ENCODE results near the gene PCNX4.

The PCNX4 gene

DNA sequence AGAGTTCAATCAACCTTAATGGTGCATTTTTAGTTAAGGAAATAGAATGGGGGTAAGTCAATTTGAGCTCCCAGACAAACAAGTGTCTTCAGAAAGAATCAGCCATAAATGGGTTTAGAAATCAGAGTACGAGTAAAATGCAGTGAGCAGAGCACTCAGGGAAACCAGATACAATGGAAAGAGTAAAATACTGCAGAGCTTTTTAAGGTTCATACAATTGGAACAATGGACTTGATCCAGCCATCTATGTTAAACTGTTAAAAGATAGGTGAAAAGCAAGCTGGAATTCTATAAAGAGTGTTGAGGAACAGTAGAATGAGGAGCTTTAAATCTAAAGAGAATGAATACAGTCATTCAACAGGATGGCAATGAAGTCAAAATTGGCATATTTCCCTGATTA lies 23.8 kb upstream of the PCNX4 start:
- no peaks in the 10 kb centered on the region for H3K36me3 ChIP-seq
- H3K27me3 ChIP-seq, result no peaks in the 10 kb centered on the region
- H3K4me3 ChIP-seq, result no peak overlapping the region
- intact Hi-C loops (cut with DNase I; ENCODE audit: low total_unique reads), result no loop called here
- DNase-seq, result no peak
- TF ChIP-seq, protein P1, sequence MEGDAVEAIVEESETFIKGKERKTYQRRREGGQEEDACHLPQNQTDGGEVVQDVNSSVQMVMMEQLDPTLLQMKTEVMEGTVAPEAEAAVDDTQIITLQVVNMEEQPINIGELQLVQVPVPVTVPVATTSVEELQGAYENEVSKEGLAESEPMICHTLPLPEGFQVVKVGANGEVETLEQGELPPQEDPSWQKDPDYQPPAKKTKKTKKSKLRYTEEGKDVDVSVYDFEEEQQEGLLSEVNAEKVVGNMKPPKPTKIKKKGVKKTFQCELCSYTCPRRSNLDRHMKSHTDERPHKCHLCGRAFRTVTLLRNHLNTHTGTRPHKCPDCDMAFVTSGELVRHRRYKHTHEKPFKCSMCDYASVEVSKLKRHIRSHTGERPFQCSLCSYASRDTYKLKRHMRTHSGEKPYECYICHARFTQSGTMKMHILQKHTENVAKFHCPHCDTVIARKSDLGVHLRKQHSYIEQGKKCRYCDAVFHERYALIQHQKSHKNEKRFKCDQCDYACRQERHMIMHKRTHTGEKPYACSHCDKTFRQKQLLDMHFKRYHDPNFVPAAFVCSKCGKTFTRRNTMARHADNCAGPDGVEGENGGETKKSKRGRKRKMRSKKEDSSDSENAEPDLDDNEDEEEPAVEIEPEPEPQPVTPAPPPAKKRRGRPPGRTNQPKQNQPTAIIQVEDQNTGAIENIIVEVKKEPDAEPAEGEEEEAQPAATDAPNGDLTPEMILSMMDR (IDR thresholded peaks at IDR 0.05), result no peak
- H3K27ac ChIP-seq, result no peak overlapping the region
- H3K4me1 ChIP-seq, result no peaks in the 10 kb centered on the region
- no peaks in the 10 kb centered on the region for H3K9me3 ChIP-seq

DNA sequence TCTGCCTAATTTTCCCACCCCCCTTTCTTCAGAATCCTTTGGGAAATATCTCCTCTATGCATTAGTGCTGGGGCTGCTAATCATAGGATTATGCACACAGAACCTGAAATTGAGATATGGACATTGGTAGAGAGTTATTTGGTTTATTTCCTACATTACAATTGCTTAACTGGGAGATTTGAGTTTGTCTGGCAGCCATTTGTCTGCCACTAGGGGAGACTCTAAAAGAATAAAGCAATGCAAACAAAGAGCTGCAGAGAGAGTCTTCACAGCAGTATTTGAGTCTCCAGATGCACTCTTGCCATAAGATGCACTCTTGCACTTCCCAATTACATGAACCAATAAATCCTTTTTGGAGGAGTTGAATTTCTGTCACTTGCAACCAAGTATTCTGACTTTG lies 12.0 kb upstream of the PCNX4 start:
- no peak overlapping the region for H3K27ac ChIP-seq
- intact Hi-C loops (cut with DNase I; ENCODE audit: low total_unique reads), result no loop called here
- no peaks in the 10 kb centered on the region for H3K27me3 ChIP-seq

DNA sequence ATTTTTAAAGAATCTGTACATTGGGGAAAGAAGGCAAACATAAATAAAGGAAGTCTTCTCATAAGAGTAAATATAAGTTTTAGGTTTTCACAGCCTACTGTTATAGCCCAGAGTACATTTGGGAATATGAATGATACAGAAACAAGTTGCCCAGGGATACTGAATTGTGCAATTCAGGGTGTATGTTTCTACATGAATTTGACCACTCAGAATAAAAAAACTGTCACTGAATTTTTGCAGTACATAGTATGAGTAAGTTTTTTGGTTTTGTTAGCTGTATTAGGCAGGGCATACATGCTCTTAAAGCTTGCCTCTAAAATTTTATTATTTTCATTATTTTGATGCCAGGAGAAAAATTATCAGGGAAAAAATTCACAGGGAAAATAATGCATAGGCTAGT lies 6.6 kb upstream of the PCNX4 start:
- intact Hi-C loops (cut with DNase I; ENCODE audit: low total_unique reads), result no loop called here
- H3K27ac ChIP-seq, result no peak overlapping the region
- no peak overlapping the region for H3K4me3 ChIP-seq

More for the DNA sequence above, 12.0 kb upstream of the PCNX4 start:
- H3K36me3 ChIP-seq, result no peaks in the 10 kb centered on the region
- no peak overlapping the region for H3K4me3 ChIP-seq
- peaks cover 0 to 8% (median 0%) of the 10 kb centered on the region in 3 donors for H3K9me3 ChIP-seq
- DNase-seq, result no peak
- TF ChIP-seq, protein P1 (IDR thresholded peaks at IDR 0.05), result no peak
- no peaks in the 10 kb centered on the region for H3K4me1 ChIP-seq

DNA sequence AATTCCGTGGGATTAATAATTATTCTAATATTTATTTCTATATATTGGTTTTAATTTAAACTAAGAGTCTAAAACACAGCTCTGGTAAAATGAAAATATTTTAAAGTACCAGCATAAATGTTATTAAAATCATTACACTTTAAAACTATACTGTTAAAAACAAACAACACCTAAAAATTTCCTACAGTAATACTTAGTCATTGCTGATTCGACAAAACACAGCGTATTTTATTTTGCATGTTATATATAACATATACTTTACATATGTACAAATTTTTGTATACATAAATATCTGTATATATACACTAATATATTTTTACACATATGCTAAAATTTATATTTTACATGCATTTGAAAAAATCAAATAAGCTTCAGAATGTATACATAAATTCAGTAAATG lies 6.0 kb upstream of the PCNX4 start:
- no peak overlapping the region for H3K4me3 ChIP-seq
- no peak for DNase-seq
- no peaks in the 10 kb centered on the region for H3K27me3 ChIP-seq
- no peaks in the 10 kb centered on the region for H3K9me3 ChIP-seq
- H3K36me3 ChIP-seq, result no peaks in the 10 kb centered on the region
- no peak overlapping the region for H3K27ac ChIP-seq
- TF ChIP-seq, protein P1 (IDR thresholded peaks at IDR 0.05), result no peak
- no peaks in the 10 kb centered on the region for H3K4me1 ChIP-seq
- intact Hi-C loops (cut with DNase I; ENCODE audit: low total_unique reads), result no loop called here

More for the DNA sequence above, 6.6 kb upstream of the PCNX4 start:
- Histone ChIP-seq H3K27me3 (no peaks in the 10 kb centered on the region), H3K4me1 (no peaks in the 10 kb centered on the region), H3K36me3 (no peaks in the 10 kb centered on the region), H3K9me3 (no peaks in the 10 kb centered on the region)
- DNase-seq, result no peak
- TF ChIP-seq, protein P1 (IDR thresholded peaks at IDR 0.05), result no peak

DNA sequence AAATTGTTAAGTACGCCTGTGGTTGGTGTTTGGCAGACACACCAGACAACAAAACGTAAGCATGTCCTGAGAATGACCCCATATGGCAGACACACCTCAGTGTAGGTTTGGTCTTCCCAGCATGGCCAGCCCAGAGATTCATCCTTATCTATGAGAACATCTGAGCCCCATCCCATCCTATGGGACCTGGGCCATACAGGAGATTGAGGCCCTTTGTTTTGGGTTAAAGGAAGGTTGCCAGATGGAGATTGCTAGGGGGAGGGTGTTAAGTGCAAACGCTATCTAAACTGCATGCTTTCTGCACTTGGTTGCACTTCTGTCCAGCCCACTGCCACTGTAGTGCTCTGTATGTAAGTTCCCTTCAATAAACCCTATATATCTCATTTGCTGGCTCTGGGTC lies 4.1 kb upstream of the PCNX4 start:
- H3K4me1 ChIP-seq, result no peaks in the 10 kb centered on the region
- H3K27ac ChIP-seq, result no peak overlapping the region
- intact Hi-C loops (cut with DNase I; ENCODE audit: low total_unique reads), result no loop called here
- TF ChIP-seq, protein P1 (IDR thresholded peaks at IDR 0.05), result no peak
- H3K9me3 ChIP-seq, result no peaks in the 10 kb centered on the region
- no peaks in the 10 kb centered on the region for H3K36me3 ChIP-seq
- DNase-seq, result no peak
- H3K4me3 ChIP-seq, result no peak overlapping the region
- H3K27me3 ChIP-seq, result no peaks in the 10 kb centered on the region

DNA sequence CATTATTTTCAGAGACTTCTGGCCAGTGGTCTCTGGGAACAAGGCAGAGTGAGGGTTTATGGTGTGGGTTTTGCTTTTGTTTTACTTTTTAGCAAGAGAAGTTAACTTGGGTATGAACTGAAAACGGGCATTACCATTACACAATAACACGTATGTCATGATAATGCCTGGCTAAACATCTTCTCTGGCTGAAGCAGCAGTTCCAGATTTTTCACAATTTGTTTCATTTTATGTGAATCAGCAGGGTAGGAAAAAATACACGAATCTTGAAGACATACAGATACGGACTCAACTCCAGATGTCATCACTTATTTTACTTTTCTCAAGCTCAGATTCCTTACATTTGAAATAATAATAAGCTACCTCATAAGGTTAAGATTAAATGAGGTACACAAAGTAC lies 2.5 kb upstream of the PCNX4 start:
- Histone ChIP-seq H3K27me3 (no peaks in the 10 kb centered on the region), H3K27ac (no peak overlapping the region), H3K9me3 (no peaks in the 10 kb centered on the region), H3K36me3 (no peaks in the 10 kb centered on the region), H3K4me3 (no peak overlapping the region), H3K4me1 (peaks cover 0 to 15% (median 4%) of the 10 kb centered on the region in 4 donors)
- intact Hi-C loops (cut with DNase I; ENCODE audit: low total_unique reads), result no loop called here
- TF ChIP-seq, protein P1 (IDR thresholded peaks at IDR 0.05), result no peak
- DNase-seq, result no peak

All from tibial artery (tissue), 4 donors.